ENCODE data around the gene ELK4.

- TF ChIP-seq EZH2 (IDR thresholded peaks at IDR 0.05; ENCODE audit: insufficient read depth, poor library complexity, severe bottlenecking) (no peak), EZH2phosphoT487 (IDR thresholded peaks at IDR 0.05; ENCODE audit: insufficient read depth, low read depth) (no peak)
Measured at GRCh38 chr1:205619376-205619775, 12.4 kb downstream of the ELK4 start.
